Fibroblast of mammary gland (primary cell): ENCODE data around the gene PCDHGA6.
"Not testable (repeated sequence)": the region's sequence is repeated elsewhere in the genome, so short reads cannot be mapped to it uniquely, and the experiment has no call there.

Experiments used
- DNase-seq: peaks from one replicate; pipeline ENCODE4 v3.0.0-alpha.2; 2010; ENCODE audit warnings: low read depth
- H3K4me3 ChIP-seq: 2 replicates; pipeline ENCODE4 v1.5.1; 2011; ENCODE audit warnings: low read depth, mild to moderate bottlenecking, low read length, moderate library complexity; ENCODE audit not compliant: control insufficient read depth
- TF ChIP-seq, protein P1 (sequence below): conservative IDR thresholded peaks from 2 replicates; pipeline ENCODE4 v1.5.1; 2011; ENCODE audit warnings: low read depth, low read length, inconsistent platforms; ENCODE audit not compliant: control insufficient read depth, insufficient read depth

The PCDHGA6 gene

DNA sequence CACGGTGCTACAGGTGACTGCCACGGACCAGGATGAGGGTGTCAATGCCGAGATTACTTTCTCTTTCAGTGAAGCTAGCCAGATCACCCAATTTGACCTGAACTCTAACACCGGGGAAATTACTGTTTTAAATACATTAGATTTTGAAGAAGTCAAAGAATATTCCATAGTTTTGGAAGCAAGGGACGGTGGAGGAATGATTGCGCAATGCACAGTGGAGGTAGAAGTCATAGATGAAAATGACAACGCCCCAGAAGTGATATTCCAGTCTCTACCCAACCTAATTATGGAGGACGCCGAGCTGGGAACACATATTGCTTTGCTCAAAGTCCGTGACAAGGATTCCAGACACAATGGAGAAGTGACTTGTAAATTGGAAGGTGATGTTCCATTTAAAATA, 15.0 kb downstream of the PCDHGA6 start:
- TF ChIP-seq, protein P1, sequence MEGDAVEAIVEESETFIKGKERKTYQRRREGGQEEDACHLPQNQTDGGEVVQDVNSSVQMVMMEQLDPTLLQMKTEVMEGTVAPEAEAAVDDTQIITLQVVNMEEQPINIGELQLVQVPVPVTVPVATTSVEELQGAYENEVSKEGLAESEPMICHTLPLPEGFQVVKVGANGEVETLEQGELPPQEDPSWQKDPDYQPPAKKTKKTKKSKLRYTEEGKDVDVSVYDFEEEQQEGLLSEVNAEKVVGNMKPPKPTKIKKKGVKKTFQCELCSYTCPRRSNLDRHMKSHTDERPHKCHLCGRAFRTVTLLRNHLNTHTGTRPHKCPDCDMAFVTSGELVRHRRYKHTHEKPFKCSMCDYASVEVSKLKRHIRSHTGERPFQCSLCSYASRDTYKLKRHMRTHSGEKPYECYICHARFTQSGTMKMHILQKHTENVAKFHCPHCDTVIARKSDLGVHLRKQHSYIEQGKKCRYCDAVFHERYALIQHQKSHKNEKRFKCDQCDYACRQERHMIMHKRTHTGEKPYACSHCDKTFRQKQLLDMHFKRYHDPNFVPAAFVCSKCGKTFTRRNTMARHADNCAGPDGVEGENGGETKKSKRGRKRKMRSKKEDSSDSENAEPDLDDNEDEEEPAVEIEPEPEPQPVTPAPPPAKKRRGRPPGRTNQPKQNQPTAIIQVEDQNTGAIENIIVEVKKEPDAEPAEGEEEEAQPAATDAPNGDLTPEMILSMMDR, result no peak
- no peak overlapping the region for H3K4me3 ChIP-seq
- DNase-seq, result no peak

DNA sequence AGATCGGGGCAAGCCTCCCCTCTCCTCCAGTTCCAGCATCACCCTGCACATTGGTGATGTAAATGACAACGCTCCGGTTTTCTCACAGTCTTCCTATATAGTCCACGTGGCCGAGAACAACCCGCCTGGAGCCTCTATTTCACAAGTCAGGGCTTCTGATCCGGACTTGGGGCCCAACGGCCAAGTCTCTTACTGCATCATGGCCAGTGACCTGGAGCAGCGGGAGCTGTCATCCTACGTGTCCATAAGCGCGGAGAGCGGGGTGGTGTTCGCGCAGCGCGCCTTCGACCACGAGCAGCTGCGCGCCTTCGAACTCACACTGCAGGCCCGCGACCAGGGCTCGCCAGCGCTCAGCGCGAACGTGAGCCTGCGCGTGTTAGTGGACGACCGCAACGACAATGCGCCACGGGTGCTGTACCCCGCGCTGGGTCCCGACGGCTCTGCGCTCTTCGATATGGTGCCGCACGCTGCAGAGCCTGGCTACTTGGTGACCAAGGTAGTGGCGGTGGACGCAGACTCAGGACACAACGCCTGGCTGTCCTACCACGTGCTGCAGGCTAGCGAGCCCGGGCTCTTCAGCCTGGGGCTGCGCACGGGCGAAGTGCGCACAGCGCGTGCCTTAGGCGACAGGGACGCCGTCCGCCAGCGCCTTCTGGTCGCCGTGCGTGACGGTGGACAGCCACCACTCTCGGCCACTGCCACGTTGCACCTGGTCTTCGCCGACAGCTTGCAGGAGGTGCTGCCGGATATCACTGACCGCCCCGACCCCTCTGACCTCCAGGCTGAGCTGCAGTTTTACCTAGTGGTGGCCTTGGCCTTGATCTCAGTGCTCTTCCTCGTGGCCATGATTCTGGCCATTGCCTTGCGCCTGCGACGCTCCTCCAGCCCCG, 15.7 kb downstream of the PCDHGA6 start:
- H3K4me3 ChIP-seq, result no peak overlapping the region
- no peak for DNase-seq
- TF ChIP-seq, protein P1, result no peak

DNA sequence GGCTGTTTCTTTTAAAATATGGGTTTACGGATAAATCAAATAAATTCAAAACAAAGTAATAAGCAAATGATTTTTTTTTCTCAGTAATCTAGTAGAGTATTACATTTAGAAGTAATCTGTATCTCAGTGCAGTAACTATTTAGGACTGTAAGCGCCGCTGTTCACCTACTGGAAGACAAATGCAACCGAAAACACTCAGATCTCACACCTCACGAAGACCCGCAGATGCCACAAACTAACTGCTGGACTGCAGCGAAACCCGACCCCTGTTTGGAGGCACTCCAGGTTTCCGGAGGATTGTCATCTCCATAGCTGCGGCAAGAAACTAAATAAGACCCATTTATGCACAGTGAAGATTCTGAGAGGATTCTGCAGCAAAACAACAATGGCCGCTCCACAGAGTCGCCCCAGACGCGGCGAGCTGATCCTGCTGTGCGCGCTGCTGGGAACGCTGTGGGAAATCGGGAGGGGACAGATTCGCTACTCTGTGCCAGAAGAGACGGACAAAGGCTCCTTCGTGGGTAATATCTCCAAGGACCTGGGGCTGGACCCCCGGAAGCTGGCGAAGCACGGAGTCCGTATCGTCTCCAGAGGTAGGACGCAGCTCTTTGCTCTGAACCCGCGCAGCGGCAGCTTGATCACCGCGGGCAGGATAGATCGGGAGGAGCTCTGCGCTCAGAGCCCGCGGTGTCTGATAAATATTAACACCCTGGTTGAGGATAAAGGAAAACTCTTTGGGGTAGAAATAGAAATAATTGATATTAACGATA, 18.9 kb downstream of the PCDHGA6 start, which contains the start of gene PCDHGA8:
TSS of gene PCDHGA8 (plus strand) at position 205 of the 770 bp plus-strand sequence. CDS start at position 386, 181 bp downstream.
- no peak within 1 kb of the TSS for H3K4me3 ChIP-seq
- TF ChIP-seq, protein P1, result peak; percentile 18
- DNase-seq, result peak; percentile 24

DNA sequence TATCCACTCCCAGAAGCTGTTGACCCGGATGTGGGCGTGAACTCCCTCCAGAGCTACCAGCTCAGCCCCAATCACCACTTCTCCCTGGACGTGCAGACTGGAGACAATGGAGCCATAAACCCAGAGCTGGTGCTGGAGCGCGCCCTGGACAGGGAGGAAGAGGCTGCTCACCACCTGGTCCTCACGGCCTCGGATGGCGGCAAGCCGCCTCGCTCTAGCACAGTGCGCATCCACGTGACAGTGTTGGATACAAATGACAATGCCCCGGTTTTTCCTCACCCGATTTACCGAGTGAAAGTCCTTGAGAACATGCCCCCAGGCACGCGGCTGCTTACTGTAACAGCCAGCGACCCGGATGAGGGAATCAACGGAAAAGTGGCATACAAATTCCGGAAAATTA, 19.6 kb downstream of the PCDHGA6 start:
- TF ChIP-seq, protein P1, result no peak
- DNase-seq, result no peak
- no peak overlapping the region for H3K4me3 ChIP-seq

DNA sequence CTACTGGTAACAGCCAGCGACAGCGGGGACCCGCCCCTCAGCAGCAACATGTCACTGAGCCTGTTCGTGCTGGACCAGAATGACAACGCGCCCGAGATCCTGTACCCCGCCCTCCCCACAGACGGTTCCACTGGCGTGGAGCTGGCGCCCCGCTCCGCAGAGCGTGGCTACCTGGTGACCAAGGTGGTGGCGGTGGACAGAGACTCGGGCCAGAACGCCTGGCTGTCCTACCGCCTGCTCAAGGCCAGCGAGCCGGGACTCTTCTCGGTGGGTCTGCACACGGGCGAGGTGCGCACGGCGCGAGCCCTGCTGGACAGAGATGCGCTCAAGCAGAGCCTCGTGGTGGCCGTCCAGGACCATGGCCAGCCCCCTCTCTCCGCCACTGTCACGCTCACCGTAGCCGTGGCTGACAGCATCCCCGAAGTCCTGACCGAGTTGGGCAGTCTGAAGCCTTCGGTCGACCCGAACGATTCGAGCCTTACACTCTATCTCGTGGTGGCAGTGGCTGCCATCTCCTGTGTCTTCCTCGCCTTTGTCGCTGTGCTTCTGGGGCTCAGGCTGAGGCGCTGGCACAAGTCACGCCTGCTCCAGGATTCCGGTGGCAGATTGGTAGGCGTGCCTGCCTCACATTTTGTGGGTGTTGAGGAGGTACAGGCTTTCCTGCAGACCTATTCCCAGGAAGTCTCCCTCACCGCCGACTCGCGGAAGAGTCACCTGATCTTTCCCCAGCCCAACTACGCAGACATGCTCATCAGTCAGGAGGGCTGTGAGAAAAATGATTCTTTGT, 20.9 kb downstream of the PCDHGA6 start:
- H3K4me3 ChIP-seq, DNase-seq: not testable (repeated sequence)

DNA sequence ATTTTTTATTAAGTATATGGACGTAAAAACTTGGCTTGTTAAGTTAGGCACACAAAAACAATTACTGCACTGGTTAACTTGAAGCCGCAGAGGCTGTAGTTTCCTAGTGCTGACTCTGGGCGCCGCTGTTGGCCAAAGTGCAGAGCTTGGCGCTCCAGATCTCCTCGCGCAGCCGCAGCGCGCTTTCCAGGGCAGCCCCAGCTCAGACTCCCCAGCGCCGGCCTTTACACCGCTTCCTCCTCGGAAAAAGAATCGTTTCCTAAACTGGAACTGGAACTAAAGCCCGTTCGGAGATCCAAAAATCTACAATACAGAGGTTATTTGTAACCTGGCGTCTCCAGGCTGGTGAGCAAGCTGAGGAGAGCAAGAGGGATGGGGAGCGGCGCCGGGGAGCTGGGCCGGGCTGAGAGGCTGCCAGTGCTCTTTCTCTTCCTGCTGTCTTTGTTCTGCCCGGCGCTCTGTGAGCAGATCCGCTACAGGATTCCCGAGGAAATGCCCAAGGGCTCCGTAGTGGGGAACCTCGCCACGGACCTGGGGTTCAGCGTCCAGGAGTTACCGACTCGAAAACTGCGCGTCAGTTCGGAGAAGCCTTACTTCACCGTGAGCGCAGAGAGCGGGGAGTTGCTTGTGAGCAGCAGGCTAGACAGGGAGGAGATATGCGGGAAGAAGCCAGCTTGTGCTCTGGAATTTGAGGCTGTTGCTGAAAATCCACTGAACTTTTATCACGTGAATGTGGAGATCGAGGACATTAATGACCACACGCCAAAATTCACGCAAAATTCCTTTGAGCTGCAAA, 24.3 kb downstream of the PCDHGA6 start, which contains the start of gene PCDHGB5:
TSS of gene PCDHGB5 (plus strand) at position 192 of the 796 bp plus-strand sequence. CDS start at position 373, 181 bp downstream.
- TF ChIP-seq, protein P1, result peak; percentile 59
- DNase-seq, result peak; percentile 66
- peak within 1 kb of the TSS; percentile 45 for H3K4me3 ChIP-seq
